HS-5 (cell line): ENCODE data around the gene ATP8B3.

Experiments used
- DNase-seq: peaks from one replicate; pipeline ENCODE4 v3.0.0-alpha.2; 2012; ENCODE audit warnings: low read depth

The ATP8B3 gene

GRCh38 chr19:1739960-1740629 is 72.0 kb downstream of the ATP8B3 start:
- DNase-seq, result no peak

DNA sequence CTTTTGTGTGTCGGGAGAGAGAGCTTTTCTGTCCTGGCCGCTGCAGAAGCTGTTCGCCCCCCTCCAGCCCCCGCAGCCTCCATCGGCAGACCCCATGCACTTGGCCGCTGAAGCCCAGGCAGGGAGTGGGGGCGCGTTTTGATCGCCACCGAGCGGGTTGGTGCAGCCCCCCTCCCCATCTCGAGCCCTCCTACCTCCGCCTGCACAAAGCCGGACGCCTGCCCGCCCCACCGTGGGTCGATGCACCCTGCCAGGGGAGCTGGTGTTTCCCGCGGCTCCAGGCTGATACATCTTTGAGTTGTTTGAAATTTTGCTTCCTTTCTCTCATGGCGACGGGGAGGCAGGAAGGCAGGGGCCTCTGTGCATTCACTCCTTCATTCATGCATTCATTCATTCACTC is 75.1 kb downstream of the ATP8B3 start:
- no peak for DNase-seq

DNA sequence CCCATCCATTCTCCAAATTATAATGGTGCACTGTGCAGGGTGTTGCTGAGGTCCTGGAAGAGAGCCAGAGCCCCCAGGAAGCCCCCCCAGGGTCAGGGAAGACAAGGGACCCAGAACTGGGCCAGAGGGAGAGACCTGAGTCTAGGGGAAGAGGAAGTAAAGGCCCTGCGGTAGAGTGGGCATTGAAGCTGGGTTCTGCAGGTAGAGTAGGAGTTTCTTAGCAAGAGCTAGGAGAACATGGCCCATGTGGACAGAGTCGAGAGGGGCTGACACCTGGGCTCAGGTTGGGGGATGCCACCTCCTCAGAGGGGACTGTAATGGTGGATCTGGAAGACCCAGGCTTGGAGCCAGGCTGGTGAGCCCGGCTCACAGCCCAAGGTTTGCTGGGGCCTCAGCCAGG is 75.8 kb downstream of the ATP8B3 start:
- DNase-seq, result no peak

GRCh38 chr19:1734321-1734966 is 77.6 kb downstream of the ATP8B3 start:
- DNase-seq, result no peak
